ENCODE data around the gene HOXD8. TPM values are rescaled to one million over a fixed set of nuclear protein-coding genes. Genes with fewer than 3 reads are reported as not detected.

Gene HOXD8
- total RNA-seq, 1 experiment from 2014 or later = 1.4 TPM

DNA sequence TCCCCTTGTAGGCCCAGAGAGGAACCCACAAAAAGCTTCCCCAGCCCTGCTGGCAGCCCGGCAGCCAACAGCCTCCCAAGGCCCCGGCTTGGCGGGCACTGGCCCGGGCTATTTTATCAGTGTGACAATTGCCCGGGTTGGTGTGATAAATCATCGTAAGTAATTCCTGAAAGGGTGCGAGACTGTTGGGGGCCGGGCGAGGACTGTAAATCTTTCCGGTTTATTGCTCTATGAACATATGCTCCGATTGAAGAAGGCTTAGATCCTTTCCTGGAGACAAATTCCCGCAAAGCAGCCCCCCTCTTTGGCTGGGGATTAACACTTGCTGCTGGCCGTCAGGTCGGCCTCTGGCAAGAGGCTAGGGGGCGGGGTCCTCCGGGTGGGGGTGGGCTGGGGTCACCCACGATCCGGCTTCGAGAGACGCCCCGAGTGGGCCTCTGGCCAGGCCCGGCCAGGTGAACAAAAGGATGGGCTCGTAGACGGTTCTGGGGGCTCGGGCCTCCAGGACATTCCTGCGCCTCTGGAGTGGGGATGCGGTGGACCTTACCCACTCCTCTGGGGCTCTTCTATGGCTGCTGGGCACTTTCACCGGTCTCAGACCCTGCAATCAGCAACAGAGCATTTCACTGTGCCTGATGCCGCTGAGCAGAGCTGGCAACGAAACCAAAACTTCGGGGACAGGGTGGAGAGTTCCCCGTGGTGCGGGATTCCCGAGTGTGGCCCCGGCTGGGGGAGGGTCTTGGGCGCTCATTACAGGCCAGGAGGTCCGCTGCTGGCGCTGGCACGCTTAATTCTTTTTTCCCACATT lies 29.6 kb downstream of the HOXD8 start:
- no peak for DNase-seq (ENCODE audit: low read depth)

DNA sequence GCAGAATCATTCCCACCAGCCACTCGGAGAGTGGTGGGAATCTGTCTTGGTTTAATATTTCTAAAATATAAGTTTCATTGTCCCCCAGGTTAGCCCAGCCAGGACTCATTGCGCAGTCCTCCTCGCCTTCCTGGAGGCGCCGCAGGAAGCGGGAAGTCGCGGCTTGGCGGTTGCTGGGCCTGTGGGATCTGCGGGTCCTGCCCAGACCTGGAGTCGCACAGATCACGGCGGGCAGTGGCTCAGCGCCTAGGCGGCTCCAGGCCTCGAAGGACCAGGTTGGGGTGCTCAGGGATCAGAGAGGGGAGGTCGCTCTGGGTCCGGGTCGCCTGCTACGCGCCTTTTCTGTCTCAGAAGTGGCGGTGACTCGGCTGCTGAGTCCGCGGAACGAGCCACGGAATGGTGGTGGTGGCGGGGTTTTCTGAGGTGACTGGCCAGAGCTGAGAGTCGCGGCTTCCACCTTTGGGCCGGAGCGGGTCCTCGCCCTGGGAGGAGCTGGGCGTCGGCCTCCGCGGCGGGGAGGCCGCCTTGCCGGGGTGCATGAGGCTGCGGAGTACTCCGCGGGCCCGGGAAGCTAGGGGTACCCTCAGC lies 30.3 kb downstream of the HOXD8 start:
- DNase-seq (ENCODE audit: low read depth) = no peak

DNA sequence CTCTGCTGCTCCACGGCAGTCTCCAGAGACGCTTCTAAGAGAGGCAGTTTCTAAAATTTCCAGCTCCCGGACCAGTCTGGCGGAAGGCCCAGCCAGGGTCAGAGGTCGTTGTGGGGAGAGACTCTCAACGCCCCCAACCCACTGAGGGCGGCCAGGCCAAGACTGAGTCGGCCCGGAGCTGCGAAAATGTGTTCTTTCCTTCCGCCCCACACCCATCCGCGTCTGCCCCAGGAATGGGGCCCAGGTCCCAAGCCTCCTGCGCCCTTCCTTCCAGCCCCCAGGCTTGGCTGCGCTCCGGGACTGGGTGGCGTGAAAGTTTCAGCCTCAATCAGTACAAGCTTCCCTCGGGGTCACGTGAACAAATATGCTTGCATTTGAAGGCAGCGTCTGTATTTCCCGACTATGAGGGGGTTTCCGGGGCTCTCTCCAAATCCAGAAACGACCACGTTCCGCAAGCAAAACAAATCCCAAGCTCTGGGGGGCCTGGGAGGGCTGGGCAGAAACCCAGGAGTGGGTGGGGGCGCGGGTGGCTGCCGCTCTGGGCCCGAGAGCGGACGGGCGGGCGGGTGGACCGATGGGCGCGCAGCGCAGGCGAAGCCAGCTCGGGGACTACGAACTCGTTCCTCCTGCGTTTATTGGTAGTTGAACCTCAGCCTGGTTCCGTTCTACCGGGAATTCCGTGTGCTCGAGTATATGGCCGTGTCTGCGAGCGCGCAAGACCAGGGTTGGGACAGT lies 30.9 kb downstream of the HOXD8 start:
- DNase-seq (ENCODE audit: low read depth) = no peak

DNA sequence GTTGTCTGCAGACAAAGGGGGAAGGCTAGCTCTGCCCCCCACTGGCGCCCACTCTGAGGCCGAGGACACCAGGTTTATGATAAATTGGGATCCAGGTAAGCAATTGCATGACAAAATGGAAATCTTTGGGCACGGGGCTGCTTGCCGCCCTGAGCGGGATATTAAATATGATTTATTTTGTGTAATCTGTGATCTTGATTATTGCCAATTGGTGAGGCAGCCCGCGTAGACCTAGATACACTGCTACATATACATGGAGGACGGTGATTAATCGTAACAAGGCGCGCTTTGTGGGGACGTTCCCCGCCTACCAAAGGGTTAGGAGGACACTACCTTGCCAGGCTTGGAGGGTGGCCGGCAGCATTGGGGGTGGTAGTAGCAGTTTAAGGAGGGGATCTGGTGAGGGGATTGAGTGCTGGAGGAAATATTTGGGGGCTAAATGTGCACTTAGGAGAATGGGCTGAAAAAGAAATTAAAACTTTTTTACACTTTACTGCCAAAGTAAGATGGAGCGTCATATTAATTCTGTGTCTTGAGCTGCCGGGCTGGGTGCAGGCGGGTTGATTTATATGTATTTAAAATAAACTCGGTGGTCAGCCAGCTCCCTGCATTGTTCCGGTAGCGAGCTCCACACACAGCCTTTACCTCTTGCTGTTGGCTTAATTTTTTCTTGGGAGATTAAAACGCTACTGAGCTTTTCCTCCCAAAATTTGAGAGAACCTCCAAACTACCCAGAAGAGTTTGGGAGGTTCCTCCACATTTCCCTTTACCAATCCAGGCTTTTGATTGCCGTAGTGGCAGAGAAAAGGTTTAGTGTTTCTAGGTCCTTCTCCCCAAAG lies 31.7 kb downstream of the HOXD8 start:
- DNase-seq (ENCODE audit: low read depth) = no peak

DNA sequence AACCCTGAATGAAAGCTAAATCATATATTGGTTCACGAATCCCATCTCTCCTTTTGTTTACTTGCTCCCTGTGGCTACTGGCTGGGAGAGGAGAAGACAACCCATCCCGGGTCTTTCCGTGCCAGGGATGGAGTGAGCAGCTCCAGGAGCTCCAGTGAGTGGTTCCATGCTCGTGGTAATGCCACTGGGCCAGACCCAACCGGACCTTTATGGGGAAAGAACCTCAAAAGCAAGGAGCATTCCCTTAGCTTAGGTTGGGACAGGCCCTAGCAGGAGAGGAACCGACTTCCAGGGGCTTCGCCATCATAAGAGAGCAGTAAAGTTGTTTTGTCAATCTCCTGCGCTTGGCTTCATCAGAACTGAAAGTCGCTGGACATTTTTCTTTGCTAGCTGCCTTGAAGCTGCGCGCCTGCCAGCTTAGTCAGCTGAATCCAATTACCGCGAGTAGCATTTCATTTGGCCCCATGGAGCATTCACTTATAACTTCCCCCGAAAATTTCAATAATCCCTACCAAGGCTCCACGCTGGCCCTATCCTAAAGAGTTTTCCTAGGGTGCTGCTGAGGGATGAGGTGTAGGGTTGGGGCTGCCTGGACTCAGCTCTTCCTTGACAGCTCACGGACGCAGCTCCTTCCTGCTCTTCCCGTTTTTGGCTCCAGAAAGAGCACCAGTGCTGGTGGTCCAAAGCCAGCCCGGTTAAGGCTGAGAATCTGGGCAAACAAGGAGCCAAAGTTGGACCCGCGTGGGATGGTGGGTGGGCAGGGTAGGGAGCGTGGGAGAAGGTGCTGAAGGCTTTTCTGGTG lies 32.5 kb downstream of the HOXD8 start:
- DNase-seq (ENCODE audit: low read depth) = peak; percentile 27

DNA sequence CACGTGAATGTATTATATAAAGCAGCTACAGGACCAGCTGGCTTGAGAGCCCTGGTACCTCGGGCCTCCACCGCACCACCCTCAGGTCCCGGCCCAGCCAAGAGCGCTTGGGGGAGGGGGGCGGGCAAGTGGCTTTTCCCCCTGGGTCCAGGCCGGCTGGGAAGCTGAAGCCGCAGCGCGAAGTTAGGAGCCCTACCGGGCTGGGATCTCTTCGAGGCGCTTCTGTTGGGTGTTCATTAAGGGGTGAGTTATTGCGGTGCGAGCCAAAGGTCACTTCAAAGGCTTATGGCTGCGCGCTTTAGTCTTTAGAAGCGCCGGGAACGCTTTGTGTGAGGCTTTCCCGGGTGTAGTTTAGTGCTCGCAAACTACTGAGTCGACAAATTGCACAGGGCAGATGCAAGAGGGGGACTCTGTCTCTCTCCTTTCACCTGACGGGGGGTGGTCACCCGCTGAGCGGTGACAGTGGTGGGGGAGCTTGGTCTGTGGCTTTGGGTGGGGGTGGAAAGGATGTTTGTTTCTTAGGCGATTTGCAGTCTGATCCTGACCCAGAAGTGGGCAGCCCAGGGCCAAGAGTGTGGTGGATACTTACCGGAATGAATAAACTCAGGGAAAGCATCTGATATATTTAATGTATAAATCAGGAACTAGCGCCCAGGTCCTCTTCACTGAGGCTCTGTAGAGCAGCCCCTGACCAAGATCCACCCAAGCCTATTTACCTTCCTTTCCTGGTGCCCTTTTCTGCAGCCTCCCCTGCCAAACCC lies 33.6 kb downstream of the HOXD8 start:
- DNase-seq (ENCODE audit: low read depth) = no peak

DNA sequence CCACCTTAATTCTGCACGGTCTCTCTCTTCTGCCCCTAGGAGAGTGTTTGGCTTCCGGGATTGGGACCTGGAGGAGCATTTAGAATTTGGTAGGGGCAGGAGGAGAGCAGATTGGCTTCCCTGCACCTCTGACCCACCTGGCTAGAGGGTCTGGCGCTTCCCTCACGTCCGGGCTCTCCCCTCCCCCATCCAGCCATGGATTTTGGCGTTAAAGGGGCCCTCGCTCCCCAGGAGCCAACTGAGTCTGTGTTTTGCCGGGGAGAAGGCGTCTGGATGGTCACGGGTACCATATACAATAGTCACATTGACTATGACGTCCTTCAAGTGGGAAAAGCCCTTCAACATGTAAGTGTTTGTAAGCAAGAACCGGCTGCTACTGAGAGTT lies 34.2 kb downstream of the HOXD8 start:
- DNase-seq (ENCODE audit: low read depth) = no peak

DNA sequence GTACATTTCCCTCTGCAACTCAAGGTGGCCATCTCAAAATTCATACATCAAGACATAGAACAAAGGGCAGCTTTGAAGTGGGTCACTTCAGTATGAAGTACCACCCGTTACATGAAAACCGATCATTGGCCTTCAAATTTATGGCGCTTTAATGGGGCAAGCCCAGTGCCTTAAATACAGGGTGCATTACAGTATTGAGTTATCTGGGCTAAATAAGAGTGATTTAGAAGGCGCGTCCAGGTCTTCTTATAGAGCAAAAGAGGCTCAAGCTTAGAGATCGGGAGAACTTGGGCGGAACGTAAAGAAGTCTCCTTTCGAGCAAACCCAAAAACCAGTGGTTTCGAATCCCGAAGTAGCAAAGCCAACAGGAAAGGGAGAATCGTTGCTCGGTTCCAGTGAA lies 34.7 kb downstream of the HOXD8 start:
- DNase-seq (ENCODE audit: low read depth) = no peak

DNA sequence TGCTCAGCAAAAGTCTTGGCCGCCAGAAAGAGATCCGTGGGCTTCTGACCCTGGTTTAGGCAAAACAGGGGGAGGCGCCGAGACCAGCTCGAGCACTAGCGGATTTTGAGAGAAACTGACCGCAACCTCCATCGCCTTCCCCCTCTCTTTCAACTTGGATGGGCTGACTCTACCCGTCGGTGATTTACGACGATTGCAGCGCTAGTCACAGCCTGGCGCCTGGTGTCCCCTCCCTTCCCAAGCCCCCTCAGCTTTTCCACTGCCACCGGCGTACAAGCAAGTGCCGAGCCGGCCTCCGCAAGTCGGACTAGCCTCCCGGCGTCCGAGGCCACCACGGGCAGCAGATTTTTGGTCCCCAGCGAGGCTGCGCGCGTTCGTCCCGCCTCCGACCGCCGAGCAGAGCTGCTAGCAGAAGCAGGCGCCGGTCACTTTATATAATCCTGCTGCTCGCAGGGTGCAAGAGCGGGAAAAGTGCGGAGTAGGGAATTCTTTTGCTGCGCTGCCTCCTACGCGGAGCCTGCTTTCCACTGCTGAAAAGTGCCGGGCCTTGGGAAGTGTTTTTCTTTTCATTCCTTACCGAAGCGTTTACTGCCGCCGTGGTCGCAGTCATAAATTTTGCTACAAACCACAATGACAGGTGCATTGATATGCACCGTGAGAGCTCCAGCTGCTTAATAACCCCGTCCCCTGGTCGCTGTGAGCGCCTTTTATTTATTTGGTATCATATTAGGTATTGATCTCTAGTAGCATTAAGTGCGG lies 35.3 kb downstream of the HOXD8 start:
- no peak for DNase-seq (ENCODE audit: low read depth)

DNA sequence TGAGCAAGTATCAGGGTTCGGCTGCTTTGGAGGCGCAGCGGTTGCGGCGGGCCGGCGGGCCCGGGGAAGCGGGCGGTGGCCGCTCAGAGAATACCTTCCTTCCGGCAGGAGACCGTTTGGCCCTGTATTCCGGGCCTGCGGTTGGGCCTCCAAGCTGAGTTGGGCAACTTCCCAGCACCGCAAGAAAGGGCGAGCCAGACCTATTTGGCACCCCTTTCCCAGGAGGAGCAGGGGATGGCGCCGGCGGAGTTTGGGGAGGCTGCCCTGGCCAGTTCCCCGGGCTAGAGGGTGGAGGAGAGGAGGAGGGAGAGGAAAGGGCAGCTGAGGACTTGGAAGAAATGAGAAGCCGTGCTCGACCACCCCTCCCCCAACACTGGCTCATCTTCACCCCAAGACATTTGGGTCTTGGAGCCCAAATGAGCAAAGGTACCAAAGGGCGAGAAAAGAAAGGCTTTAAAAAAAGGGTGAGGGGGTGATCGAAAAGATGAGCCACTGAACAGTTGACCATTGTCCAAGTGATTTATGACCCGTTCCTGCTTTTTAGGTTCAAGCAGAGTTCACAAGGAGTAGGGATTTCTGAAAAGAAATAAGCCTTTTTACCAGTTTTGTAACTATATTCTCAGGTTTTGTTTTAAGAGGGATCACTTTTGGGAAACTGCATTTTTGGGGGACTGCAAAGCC lies 36.0 kb downstream of the HOXD8 start:
- DNase-seq (ENCODE audit: low read depth) = no peak

DNA sequence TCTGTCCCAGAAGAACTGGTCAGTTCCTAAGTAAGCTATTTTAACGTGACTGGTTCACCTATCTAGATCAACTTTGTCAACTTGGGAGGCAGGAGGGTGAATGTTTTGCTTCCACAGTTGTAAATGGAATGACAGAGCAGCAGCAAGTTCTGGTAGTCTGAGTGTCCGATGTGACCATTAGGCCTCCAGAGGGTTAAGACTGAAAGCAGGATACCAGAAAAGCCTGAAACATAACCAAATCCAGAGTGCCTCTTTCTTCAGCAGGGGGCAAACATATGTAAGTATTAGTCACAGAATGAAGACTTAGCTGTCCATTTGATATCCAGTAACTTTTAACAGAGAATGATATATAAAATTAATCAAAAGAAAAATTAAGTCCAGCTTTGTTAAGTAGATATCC lies 36.8 kb downstream of the HOXD8 start:
- no peak for DNase-seq (ENCODE audit: low read depth)

DNA sequence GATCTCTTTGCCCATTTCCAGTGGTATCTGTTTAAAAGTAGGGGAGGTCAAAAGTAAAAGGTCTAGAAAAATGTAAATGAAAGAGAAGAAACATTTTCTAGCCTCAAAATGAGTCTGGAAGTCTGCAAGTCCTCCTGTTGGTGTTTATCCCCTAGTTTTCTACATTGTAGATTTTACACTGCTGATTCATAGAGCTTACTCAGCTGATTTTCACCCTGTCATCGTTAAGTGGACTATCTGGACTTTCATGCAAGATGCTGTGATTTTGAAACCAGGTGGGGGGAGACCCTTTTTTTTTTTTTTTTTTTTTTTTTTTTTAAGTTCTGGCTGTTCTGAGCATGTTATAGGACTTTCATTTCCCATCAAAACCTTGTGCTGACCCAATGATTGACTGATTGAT lies 37.9 kb downstream of the HOXD8 start:
- DNase-seq (ENCODE audit: low read depth) = no peak

DNA sequence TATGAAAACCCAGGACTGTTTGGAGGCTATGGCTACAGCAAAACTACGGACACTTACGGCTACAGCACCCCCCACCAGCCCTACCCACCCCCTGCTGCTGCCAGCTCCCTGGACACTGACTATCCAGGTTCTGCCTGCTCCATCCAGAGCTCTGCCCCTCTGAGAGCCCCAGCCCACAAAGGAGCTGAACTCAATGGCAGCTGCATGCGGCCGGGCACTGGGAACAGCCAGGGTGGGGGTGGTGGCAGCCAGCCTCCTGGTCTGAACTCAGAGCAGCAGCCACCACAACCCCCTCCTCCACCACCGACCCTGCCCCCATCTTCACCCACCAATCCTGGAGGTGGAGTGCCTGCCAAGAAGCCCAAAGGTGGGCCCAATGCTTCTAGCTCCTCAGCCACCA lies 39.7 kb downstream of the HOXD8 start:
- DNase-seq (ENCODE audit: low read depth) = no peak

DNA sequence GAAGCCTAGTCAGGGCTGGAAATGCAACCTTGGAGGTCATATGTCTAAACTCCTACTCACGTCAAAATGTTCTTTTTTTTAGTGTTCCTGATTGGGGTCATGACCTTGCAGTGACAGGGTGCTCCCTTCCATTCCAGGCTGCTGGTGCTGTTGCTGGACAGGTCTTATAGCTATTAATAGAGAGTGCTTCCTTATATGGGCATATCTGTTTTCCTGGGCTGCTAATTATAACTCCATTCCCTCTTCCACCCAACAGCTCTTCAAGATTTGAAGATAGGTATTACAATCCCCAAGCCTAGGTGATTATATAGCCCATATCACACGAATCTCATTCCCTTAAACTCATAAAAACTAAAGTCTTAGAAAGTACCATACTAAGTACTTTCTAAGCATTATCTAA lies 40.2 kb downstream of the HOXD8 start:
- no peak for DNase-seq (ENCODE audit: low read depth)

DNA sequence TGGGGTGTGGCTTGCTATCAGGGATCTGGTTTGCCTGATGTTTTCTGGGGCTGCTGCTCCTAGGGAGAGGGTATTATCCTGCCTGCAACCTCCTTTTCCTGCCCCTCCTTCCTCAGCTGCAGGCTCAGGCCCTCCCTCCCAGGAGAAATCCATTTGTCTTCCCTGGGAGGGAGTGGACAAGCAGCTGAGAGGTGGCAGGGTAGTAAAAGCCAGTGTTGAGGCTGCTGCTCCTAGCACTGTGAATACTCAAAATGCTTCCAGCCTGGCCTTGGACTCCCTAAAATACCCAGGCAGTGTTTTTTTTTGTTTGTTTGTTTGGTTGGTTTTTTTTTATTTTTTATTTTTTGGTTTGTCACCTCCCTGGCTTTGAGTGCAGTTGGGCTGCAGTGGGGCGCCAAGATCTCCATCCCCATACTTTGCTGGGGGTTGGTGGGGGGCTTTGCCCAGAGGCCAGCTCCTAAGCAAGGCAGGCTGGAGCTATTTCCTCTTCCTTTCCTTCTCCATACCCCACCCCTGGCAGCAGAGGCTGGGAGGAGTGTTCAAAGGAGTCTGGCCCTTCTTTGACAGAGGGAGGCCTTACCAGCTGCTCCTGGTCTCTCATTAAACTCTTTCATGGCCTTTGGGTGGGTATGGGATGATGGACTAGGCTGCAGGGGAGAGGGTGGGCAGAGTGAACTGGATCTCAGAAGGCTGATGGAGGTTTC lies 41.2 kb downstream of the HOXD8 start:
- DNase-seq (ENCODE audit: low read depth) = no peak

DNA sequence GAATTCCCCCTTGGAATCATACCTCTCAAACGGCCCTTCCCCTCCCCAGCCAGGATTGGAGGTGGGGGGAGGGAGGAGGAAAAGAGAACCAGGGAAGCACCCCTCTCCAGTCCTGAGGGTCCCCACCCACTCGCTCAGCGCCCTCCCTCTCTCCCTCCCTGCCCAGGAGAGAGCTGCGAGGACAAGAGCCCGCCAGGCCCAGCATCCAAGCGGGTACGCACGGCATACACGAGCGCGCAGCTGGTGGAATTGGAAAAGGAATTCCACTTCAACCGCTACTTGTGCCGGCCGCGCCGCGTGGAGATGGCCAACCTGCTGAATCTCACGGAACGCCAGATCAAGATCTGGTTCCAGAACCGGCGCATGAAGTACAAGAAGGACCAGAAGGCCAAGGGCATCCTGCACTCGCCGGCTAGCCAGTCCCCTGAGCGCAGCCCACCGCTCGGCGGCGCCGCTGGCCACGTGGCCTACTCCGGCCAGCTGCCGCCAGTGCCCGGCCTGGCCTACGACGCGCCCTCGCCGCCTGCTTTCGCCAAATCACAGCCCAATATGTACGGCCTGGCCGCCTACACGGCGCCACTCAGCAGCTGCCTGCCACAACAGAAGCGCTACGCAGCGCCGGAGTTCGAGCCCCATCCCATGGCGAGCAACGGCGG lies 42.0 kb downstream of the HOXD8 start:
- DNase-seq (ENCODE audit: low read depth) = no peak

DNA sequence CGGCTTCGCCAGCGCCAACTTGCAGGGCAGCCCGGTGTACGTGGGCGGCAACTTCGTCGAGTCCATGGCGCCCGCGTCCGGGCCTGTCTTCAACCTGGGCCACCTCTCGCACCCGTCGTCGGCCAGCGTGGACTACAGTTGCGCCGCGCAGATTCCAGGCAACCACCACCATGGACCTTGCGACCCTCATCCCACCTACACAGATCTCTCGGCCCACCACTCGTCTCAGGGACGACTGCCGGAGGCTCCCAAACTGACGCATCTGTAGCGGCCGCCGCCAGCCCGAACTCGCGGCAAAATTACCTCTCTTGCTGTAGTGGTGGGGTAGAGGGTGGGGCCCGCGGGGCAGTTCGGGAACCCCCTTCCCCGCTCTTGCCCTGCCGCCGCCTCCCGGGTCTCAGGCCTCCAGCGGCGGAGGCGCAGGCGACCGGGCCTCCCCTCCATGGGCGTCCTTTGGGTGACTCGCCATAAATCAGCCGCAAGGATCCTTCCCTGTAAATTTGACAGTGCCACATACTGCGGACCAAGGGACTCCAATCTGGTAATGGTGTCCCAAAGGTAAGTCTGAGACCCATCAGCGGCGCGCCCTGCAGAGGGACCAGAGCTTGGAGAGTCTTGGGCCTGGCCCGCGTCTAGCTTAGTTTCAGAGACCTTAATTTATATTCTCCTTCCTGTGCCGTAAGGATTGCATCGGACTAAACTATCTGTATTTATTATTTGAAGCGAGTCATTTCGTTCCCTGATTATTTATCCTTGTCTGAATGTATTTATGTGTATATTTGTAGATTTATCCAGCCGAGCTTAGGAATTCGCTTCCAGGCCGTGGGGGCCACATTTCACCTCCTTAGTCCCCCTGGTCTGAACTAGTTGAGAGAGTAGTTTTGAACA lies 42.7 kb downstream of the HOXD8 start:
- no peak for DNase-seq (ENCODE audit: low read depth)

Data from LHCN-M2 (cell line).